Smooth muscle cell (in vitro differentiated cells): Measurements from ENCODE around the gene CIPC. TPM values are rescaled to one million over a fixed set of nuclear protein-coding genes. Genes with fewer than 3 reads are reported as not detected.

Experiments used
- DNase-seq: peaks from one replicate; lab custom pipeline; 2025; ENCODE audit not compliant: unreplicated experiment; lab: John Stamatoyannopoulos, UW
- H2AFZ ChIP-seq: fragments of 200-600 bp; sonication (generic); 2 replicates; pipeline ENCODE4 v1.6.0; 2016; ENCODE audit warnings: antibody characterized with exemption, low read depth, mild to moderate bottlenecking
- H3F3A ChIP-seq: fragments of 200-600 bp; sonication (generic); 2 replicates; pipeline ENCODE4 v1.6.0; 2017; ENCODE audit warnings: antibody characterized with exemption, low read depth
- H3K27ac ChIP-seq: fragments of 200-600 bp; sonication (generic); 2 replicates; pipeline ENCODE4 v1.5.1; 2016; ENCODE audit warnings: low read depth, mild to moderate bottlenecking
- H3K27me3 ChIP-seq: fragments of 200-600 bp; sonication (generic); 2 replicates; pipeline ENCODE4 v1.6.1; 2016; ENCODE audit warnings: low read depth, mild to moderate bottlenecking
- H3K36me3 ChIP-seq: fragments of 200-600 bp; sonication (generic); 2 replicates; pipeline ENCODE4 v1.5.1; 2016; ENCODE audit warnings: low read depth
- H3K4me1 ChIP-seq: fragments of 200-600 bp; sonication (generic); 2 replicates; pipeline ENCODE4 v1.5.1; 2016; ENCODE audit warnings: low read depth
- H3K4me2 ChIP-seq: fragments of 200-600 bp; sonication (generic); 2 replicates; pipeline ENCODE4 v1.6.0; 2016; ENCODE audit warnings: mild to moderate bottlenecking
- H3K4me3 ChIP-seq: fragments of 200-600 bp; sonication (generic); 2 replicates; pipeline ENCODE4 v1.5.1; 2016; ENCODE audit warnings: mild to moderate bottlenecking
- H3K79me2 ChIP-seq: fragments of 200-600 bp; sonication (generic); 2 replicates; pipeline ENCODE4 v1.6.0; 2016; ENCODE audit warnings: low read depth, mild to moderate bottlenecking
- H3K9ac ChIP-seq: fragments of 200-600 bp; sonication (generic); 2 replicates; pipeline ENCODE4 v1.6.0; 2016; ENCODE audit warnings: low read depth
- H3K9me3 ChIP-seq: fragments of 200-600 bp; sonication (generic); replicated peaks from 2 replicates; pipeline ENCODE4 v1.5.1; 2016; ENCODE audit warnings: low read depth
- H4K20me1 ChIP-seq: fragments of 200-600 bp; sonication (generic); 2 replicates; pipeline ENCODE4 v1.6.0; 2016; ENCODE audit warnings: low read depth
- WGBS: methylation state at CpG from one replicate; pipeline ENCODE4 v1.1.7; 2016; ENCODE audit warnings: low lambda C conversion rate; 5-methylcytosine and 5-hydroxymethylcytosine counted together
- polyA plus RNA-seq: library from polyadenylated mRNA; unstranded; fragments of >200 nt; fragmentation: Nextera tagmentation; extraction: Ambion mirVana; gene quantifications from 2 replicates; pipeline ENCODE4 v1.2.1, GENCODE V29; 2016
- total RNA-seq: library from RNA; depleted of rRNA; stranded (reverse); fragments of >200 nt; gene quantifications from 2 replicates; pipeline ENCODE4 v1.2.3, GENCODE V29; 2014
- TF ChIP-seq, protein P1 (sequence below): fragments of 200-600 bp; sonication (generic); IDR thresholded peaks from 2 replicates; pipeline ENCODE4 v1.5.1; 2017; ENCODE audit warnings: borderline replicate concordance, mild to moderate bottlenecking, antibody characterized with exemption; ENCODE audit not compliant: insufficient read depth, poor library complexity, severe bottlenecking

CIPC gene
- total and polyA plus RNA-seq, 2 experiments from 2014 or later: 3.6 to 15.1 TPM

DNA sequence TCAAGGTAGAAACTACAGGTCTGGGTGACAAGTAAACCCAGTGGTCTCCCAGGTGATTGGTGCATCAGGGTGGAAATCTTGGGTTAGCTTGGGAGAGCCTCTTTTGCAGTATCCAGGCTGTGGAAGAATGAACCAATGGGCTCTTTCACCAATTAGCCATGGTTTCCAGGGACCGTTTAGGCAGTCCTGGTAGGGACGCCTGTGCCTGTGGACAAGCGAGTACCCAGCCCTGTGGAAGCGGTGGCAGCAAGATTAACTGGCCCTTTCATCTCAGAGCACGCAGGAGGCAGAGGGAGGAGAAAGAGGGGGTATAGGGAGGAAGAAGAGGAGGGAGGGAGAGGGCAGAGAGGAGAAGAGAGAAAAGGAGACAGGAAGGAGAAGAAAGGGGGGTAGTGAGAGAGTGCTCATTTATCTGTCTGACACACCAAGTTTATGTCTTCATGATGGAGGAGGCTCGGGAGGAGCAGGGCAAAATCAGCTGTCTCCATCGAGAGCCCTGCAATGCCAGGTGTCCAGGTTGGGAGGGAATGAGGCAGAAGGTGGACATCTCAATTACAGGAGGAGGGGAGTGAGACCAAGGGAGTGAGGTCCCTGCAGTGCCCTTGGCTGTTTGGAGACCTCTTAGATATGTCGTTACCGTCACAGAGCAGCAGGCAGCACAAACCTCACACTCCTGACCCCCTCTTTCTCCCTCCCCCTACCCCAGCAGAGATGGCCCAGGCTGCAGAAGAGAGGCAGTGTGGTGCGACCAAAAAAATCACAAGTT is 48.1 kb downstream of the CIPC start:
- DNase-seq: no peak
- Histone ChIP-seq H3K27ac (no peak overlapping the region), H2AFZ (no peak overlapping the region), H3K9me3 (no peaks in the 10 kb centered on the region), H4K20me1 (no peaks in the 10 kb centered on the region), H3F3A (no peaks in the 10 kb centered on the region), H3K36me3 (no peaks in the 10 kb centered on the region), H3K4me3 (no peak overlapping the region), H3K79me2 (no peaks in the 10 kb centered on the region), H3K4me1 (peaks cover 9% of the 10 kb centered on the region), H3K9ac (no peak overlapping the region), H3K27me3 (peaks cover 67% of the 10 kb centered on the region), H3K4me2 (no peak overlapping the region)
- TF ChIP-seq, protein P1, sequence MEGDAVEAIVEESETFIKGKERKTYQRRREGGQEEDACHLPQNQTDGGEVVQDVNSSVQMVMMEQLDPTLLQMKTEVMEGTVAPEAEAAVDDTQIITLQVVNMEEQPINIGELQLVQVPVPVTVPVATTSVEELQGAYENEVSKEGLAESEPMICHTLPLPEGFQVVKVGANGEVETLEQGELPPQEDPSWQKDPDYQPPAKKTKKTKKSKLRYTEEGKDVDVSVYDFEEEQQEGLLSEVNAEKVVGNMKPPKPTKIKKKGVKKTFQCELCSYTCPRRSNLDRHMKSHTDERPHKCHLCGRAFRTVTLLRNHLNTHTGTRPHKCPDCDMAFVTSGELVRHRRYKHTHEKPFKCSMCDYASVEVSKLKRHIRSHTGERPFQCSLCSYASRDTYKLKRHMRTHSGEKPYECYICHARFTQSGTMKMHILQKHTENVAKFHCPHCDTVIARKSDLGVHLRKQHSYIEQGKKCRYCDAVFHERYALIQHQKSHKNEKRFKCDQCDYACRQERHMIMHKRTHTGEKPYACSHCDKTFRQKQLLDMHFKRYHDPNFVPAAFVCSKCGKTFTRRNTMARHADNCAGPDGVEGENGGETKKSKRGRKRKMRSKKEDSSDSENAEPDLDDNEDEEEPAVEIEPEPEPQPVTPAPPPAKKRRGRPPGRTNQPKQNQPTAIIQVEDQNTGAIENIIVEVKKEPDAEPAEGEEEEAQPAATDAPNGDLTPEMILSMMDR: no peak
- 49% methylated on average over 10 of the region's 10 CpGs for WGBS

DNA sequence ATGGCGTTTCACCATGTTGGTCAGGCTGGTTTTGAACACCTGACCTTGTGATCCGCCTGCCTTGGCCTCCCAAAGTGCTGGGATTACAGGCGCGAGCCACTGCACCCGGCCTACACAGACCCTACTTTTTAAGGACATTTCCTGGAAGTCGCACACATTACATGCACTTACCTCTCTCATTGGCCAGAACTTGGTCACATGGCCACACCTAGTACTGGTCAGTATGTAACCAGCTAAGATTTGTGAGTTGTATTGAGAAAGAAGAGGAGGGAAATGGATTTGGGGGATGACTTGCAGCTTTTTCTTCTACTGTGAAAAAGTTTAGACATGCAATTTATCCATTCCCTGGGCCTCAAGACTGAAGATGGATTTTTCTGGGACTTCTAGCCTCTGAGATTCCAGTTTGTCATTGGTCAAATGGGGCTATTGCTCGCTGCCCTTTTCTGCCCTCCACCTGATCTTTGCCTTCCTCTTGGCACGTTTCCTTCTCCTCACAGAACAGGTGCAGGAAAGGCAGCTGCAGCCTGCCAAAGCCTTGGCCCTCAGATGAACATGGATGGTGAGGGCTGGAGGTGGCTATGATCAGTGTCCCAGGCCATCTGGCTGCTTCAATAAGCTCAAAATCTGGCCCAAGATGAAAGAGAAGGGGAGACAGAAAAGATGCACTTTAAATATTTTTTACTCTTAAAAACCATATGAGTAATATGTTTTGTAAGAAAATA is 50.6 kb downstream of the CIPC start:
- no peak overlapping the region for H2AFZ ChIP-seq
- TF ChIP-seq, protein P1: no peak
- no peak overlapping the region for H3K27ac ChIP-seq
- no peak overlapping the region for H3K4me3 ChIP-seq
- no peaks in the 10 kb centered on the region for H4K20me1 ChIP-seq
- no peak overlapping the region for H3K4me2 ChIP-seq
- H3K9me3 ChIP-seq: no peaks in the 10 kb centered on the region
- WGBS: 76% methylated on average over 8 of the region's 8 CpGs
- H3F3A ChIP-seq: no peaks in the 10 kb centered on the region
- no peak for DNase-seq
- peaks cover 42% of the 10 kb centered on the region for H3K27me3 ChIP-seq
- no peak overlapping the region for H3K9ac ChIP-seq
- no peaks in the 10 kb centered on the region for H3K36me3 ChIP-seq
- no peaks in the 10 kb centered on the region for H3K79me2 ChIP-seq
- no peaks in the 10 kb centered on the region for H3K4me1 ChIP-seq

DNA sequence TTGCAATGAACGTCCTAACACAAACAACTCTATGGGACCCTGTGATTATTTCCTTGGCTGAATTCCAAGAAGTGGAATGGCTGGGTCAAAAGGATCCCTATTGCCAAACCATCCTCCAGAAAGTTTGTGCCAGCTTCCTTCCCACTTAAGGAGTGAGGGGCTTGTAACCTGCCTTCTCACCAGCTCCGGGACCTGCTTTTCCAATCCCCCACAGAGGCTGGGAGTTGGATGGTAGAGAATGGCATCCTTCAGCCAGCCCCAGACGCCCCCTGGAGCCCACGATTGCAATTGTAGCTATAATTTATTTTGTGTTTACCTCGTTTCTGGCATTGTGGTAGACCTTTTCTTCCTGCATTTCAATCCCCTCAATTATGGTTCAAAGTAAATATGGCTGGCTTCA is 53.2 kb downstream of the CIPC start:
- H3K4me1 ChIP-seq: no peaks in the 10 kb centered on the region
- TF ChIP-seq, protein P1: peak; percentile 54
- no peak overlapping the region for H3K9ac ChIP-seq
- no peaks in the 10 kb centered on the region for H4K20me1 ChIP-seq
- no peak overlapping the region for H3K4me3 ChIP-seq
- H3K79me2 ChIP-seq: no peaks in the 10 kb centered on the region
- no peaks in the 10 kb centered on the region for H3F3A ChIP-seq
- WGBS: 17% methylated on average over 5 of the region's 5 CpGs
- H3K9me3 ChIP-seq: no peaks in the 10 kb centered on the region
- H2AFZ ChIP-seq: no peak overlapping the region
- H3K27ac ChIP-seq: no peak overlapping the region
- no peak overlapping the region for H3K4me2 ChIP-seq
- peaks cover 16% of the 10 kb centered on the region for H3K27me3 ChIP-seq
- H3K36me3 ChIP-seq: no peaks in the 10 kb centered on the region
- DNase-seq: no peak
